ENCODE results near the gene INSR.

GRCh38 chr19:7224995-7225394, 69.2 kb downstream of the INSR start:
- TF ChIP-seq CTCF (IDR thresholded peaks at IDR 0.05; ENCODE audit: insufficient read depth, low read depth, low read length) (no peak), EZH2 (IDR thresholded peaks at IDR 0.05; ENCODE audit: insufficient read depth, low read length) (no peak)

Measured in astrocyte (in vitro differentiated cells and primary cell).